GM21825 (cell line): ENCODE results near the gene VWF.

Experiments used
- ATAC-seq: cut with Tn5 transposase; IDR thresholded peaks from one replicate; pipeline ENCODE4 v1.9.1; 2021; ENCODE audit warnings: mild to moderate bottlenecking, moderate library complexity; ENCODE audit not compliant: unreplicated experiment

The VWF gene

DNA sequence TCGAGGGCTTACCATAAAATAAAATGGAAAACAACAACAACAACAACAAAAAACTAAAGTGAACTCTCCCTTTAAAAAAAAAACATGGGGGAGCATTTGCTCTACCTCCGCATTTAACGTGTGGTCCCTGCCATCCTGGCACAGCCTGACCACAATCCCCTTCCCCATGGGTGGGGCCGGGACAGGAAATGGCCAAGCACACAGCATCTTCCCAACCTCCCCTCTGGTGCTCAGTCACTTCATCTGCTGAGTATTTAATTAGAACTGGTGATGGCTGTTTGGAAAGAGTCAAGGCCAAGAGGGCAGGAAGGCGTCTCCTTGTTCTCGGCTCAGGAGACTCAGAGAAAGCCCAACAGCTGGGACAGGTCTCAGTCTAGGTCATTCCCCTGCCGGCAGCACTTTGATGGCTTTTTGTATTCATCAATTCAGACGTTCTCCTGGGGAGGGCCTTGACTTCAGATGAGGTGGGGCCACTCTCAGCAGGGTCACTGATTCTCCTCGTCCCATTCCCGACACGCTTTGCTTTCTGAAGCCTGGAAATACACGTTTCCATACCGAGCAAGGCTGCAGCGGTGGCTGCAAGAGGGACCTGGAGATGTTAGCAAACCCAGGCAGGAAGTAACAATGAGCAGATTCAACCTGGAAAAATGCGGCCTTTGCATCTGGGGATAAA, 223.8 kb downstream of the VWF start:
- ATAC-seq, result no peak

DNA sequence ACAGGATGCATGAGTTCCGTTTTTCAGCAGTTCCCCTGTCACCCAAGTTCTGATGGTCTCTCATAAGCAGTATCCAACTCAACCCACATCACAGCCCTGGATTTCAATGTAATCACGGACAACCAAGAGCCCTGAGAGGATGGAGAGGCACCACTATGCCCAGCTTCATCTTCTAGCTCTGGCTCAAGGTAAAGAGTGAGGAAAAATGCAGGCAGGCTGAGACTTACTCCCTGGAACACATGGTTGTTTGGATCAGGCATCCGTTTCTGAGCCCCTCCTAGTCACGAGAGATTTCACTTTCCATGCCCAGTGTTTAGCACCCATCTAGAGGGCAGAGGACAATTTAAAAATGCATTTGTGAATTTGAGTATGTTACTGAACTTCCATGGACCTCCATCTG, 224.4 kb downstream of the VWF start:
- no peak for ATAC-seq

DNA sequence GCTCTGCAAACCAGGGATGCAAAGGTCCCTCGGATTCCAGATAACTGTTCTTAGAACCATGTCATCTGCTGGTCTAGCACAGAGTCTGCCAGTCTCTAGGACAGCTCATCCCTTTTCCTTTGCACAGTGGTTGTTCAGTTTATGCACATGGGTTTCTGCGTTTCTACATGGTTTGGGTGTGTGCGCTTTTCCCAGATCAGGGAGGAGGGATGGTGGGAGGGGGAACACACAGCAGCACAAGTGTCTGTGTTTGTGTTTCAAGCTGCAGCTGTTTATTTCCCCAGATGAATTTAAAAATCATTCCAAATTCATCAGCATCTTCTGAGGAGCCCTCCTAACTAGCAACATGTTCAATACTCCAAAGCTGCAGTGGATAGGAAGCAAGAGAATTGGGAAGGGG, 224.8 kb downstream of the VWF start:
- no peak for ATAC-seq

DNA sequence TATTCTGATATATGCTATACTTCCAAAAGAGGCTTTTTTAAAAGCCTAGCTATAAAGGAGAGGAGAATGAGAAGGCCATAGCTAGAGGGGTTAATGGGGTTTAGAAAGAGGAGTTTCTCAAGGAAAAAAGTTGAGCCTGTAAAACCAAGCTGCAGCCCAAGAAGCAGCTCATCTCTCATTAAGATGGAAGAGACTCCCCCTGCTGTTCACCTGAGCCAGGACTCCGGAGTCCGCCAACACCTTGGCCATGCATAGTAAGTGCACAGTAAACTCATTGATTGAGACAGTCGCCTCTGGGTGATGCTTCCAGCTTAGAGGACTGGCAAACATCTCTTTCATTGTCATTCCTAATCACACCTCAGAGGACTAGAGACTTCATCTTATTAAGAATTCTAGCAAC, 225.6 kb downstream of the VWF start:
- ATAC-seq, result no peak
